ENCODE measurements around the gene NUDT8. TPM values are rescaled to one million over a fixed set of nuclear protein-coding genes. Genes with fewer than 3 reads are reported as not detected.

Gene NUDT8
- polyA plus RNA-seq, 3 donors from 2014 or later: 10.1 to 13.4 (median 12.3) TPM

DNA sequence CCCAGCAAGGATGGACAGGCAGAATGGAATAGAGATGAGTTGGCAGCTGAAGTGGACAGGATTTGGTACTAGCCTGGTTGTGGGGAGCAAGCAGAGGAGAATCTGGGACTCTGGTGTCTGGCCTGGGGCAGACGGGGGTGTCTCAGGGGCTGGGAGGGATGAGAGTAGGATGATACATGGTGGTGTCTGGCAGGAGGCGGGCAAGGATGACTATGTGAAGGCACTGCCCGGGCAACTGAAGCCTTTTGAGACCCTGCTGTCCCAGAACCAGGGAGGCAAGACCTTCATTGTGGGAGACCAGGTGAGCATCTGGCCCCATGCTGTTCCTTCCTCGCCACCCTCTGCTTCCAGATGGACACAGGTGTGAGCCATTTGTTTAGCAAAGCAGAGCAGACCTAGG lies 43.8 kb downstream of the NUDT8 start:
- H3K4me1 Mint-ChIP-seq: peaks cover 45 to 46% of the 10 kb centered on the region in 2 donors

DNA sequence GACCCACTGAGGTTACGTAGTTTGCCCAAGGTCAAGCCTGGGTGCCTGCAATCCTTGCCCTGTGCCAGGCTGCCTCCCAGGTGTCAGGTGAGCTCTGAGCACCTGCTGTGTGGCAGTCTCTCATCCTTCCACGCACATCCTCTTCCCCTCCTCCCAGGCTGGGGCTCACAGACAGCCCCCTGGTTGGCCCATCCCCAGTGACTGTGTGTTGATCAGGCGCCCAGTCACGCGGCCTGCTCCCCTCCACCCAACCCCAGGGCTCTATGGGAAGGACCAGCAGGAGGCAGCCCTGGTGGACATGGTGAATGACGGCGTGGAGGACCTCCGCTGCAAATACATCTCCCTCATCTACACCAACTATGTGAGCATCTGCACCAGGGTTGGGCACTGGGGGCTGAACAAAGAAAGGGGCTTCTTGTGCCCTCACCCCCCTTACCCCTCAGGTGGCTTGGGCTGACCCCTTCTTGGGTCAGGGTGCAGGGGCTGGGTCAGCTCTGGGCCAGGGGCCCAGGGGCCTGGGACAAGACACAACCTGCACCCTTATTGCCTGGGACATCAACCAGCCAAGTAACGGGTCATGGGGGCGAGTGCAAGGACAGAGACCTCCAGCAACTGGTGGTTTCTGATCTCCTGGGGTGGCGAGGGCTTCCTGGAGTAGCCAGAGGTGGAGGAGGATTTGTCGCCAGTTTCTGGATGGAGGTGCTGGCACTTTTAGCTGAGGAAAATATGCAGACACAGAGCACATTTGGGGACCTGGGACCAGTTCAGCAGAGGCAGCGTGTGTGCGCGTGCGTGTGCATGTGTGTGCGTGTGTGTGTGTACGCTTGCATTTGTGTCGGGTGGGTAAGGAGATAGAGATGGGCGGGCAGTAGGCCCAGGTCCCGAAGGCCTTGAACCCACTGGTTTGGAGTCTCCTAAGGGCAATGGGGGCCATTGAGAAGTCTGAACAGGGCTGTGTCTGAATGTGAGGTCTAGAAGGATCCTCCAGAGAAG lies 44.6 kb downstream of the NUDT8 start:
- DNase-seq: no peak
- H3K27me3 Mint-ChIP-seq (ENCODE audit: low read depth in 3 of 3): peaks cover 6 to 15% (median 9%) of the 10 kb centered on the region in 3 donors

More for the DNA sequence above, 43.8 kb downstream of the NUDT8 start:
- H3K27me3 Mint-ChIP-seq (ENCODE audit: low read depth in 3 of 3): peaks cover 6 to 15% (median 8%) of the 10 kb centered on the region in 3 donors
- H3K9me3 Mint-ChIP-seq: no peaks in the 10 kb centered on the region
- H3K27ac Mint-ChIP-seq: peak overlapping the region; percentile 49 to 88 (median 80)
- DNase-seq: no peak
- H3K4me3 Mint-ChIP-seq: peak overlapping the region in 3 of 5 donors; percentile 49 to 72 (median 64)
- peaks cover 0 to 15% (median 0%) of the 10 kb centered on the region in 3 donors for H3K36me3 Mint-ChIP-seq

DNA sequence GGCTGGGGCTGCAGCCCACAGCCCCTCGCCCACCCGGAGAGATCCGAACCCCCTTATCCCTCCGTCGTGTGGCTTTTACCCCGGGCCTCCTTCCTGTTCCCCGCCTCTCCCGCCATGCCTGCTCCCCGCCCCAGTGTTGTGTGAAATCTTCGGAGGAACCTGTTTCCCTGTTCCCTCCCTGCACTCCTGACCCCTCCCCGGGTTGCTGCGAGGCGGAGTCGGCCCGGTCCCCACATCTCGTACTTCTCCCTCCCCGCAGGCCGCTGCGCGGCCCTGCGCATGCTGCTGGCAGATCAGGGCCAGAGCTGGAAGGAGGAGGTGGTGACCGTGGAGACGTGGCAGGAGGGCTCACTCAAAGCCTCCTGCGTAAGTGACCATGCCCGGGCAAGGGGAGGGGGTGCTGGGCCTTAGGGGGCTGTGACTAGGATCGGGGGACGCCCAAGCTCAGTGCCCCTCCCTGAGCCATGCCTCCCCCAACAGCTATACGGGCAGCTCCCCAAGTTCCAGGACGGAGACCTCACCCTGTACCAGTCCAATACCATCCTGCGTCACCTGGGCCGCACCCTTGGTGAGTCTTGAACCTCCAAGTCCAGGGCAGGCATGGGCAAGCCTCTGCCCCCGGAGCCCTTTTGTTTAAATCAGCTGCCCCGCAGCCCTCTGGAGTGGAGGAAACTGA lies 45.4 kb downstream of the NUDT8 start:
- Mint-ChIP-seq H3K27me3 (ENCODE audit: low read depth in 3 of 3) (peaks cover 6 to 15% (median 9%) of the 10 kb centered on the region in 3 donors), H3K36me3 (peaks cover 0 to 15% (median 0%) of the 10 kb centered on the region in 3 donors), H3K27ac (peak overlapping the region; percentile 49 to 89 (median 80)), H3K4me3 (peak overlapping the region; percentile 71 to 85 (median 74)), H3K9me3 (no peaks in the 10 kb centered on the region), H3K4me1 (peaks cover 56 to 62% of the 10 kb centered on the region in 2 donors)
- DNase-seq: peak in 2 of 3 donors; percentile 24 to 32

More for the DNA sequence above, 44.6 kb downstream of the NUDT8 start:
- Mint-ChIP-seq H3K4me1 (peaks cover 48 to 53% of the 10 kb centered on the region in 2 donors), H3K36me3 (peaks cover 0 to 15% (median 0%) of the 10 kb centered on the region in 3 donors), H3K27ac (peak overlapping the region; percentile 49 to 88 (median 80)), H3K4me3 (peak overlapping the region; percentile 71 to 85 (median 74)), H3K9me3 (no peaks in the 10 kb centered on the region)

DNA sequence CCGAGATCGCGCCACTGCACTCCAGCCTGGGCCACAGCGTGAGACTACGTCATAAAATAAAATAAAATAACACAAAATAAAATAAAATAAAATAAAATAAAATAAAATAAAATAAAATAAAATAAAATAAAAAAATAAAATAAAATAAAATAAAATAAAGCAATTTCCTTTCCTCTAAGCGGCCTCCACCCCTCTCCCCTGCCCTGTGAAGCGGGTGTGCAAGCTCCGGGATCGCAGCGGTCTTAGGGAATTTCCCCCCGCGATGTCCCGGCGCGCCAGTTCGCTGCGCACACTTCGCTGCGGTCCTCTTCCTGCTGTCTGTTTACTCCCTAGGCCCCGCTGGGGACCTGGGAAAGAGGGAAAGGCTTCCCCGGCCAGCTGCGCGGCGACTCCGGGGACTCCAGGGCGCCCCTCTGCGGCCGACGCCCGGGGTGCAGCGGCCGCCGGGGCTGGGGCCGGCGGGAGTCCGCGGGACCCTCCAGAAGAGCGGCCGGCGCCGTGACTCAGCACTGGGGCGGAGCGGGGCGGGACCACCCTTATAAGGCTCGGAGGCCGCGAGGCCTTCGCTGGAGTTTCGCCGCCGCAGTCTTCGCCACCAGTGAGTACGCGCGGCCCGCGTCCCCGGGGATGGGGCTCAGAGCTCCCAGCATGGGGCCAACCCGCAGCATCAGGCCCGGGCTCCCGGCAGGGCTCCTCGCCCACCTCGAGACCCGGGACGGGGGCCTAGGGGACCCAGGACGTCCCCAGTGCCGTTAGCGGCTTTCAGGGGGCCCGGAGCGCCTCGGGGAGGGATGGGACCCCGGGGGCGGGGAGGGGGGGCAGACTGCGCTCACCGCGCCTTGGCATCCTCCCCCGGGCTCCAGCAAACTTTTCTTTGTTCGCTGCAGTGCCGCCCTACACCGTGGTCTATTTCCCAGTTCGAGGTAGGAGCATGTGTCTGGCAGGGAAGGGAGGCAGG lies 46.2 kb downstream of the NUDT8 start, which contains the start of gene GSTP1:
Gene GSTP1 (plus strand): TSS at position 566 of the 958 bp plus-strand sequence. CDS start 32 bp downstream, at position 598.
- peak within 1 kb of the TSS; percentile 92 to 98 (median 95) for H3K4me3 Mint-ChIP-seq
- peaks cover 60 to 67% of the 10 kb centered on the region in 2 donors for H3K4me1 Mint-ChIP-seq
- no peaks in the 10 kb centered on the region for H3K9me3 Mint-ChIP-seq
- peaks cover 9 to 15% (median 9%) of the 10 kb centered on the region in 3 donors for H3K27me3 Mint-ChIP-seq (ENCODE audit: low read depth in 3 of 3)
- peaks cover 0 to 15% (median 0%) of the 10 kb centered on the region in 3 donors for H3K36me3 Mint-ChIP-seq
- H3K27ac Mint-ChIP-seq: peak within 1 kb of the TSS; percentile 87 to 96 (median 96)
- peak; percentile 83 to 85 (median 84) for DNase-seq

DNA sequence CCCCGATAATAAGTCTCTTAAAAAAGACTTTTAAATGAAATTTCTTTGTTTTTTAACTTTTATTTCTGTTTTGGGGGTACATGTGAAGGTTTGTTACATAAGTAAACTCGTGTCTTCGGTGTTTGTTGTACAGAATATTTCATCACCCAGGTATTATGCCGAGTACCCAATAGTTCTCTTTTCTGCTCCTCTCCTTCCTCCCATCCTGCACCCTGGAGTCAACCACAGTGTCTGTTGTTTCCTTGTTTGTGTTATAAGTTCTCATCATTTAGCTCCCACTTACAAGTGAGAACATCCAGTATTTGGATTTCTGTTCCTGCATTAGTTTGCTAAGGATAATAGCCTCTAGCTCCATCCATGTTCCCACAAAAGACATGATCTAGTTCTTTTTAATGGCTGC lies 47.7 kb downstream of the NUDT8 start:
- Mint-ChIP-seq H3K9me3 (no peaks in the 10 kb centered on the region), H3K36me3 (peaks cover 0 to 8% (median 0%) of the 10 kb centered on the region in 3 donors), H3K27me3 (ENCODE audit: low read depth in 3 of 3) (peaks cover 9 to 16% (median 11%) of the 10 kb centered on the region in 3 donors), H3K27ac (peak overlapping the region; percentile 85 to 96 (median 94)), H3K4me1 (peaks cover 60 to 67% of the 10 kb centered on the region in 2 donors), H3K4me3 (peak overlapping the region; percentile 92 to 98 (median 94))
- DNase-seq: no peak

DNA sequence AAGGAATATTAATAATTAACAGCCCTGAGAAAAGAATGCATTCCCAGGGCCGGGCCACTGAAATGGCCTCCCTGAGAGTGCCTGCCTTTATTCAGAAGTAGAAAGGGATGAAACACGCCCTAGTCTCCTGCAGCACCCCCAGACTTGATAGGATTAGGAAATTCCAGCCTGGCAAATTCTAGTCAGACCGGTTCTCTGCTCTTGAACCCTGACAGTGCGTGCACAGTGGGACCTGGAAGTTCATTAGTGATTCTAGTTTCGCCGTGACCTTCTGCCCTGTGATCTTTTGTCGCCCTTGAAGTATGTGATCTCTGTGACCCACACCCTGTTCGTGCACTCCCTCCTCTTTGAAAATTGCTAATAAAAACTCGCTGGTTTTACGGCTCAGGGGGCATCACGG lies 48.3 kb downstream of the NUDT8 start:
- DNase-seq: no peak
- Mint-ChIP-seq H3K36me3 (peaks cover 0 to 2% (median 0%) of the 10 kb centered on the region in 3 donors), H3K4me3 (peak overlapping the region in 2 of 5 donors; percentile 11 to 30), H3K9me3 (no peaks in the 10 kb centered on the region), H3K27me3 (ENCODE audit: low read depth in 3 of 3) (peaks cover 9 to 16% (median 11%) of the 10 kb centered on the region in 3 donors), H3K4me1 (peaks cover 59 to 64% of the 10 kb centered on the region in 2 donors), H3K27ac (peak overlapping the region in 3 of 6 donors; percentile 5 to 56 (median 11))

DNA sequence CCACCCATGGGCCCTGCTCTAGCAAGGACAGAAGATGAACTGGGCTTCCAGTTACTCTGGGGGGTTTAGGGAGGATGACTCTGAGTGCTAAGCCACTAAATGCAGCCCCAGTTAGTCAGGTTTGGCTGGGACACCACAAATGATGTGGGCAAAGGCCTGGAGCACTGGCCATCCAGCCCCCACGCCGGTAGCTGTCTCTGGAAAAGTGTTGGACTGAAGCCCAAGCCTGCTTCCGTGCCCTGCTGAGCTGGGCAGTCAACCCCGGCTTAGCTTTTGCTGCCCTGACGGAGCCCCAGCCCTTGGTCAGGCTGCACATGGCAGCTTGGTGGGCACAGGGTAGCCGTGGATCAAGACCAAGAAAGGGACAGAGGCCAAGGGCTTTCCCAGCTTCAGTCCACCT lies 51.8 kb downstream of the NUDT8 start:
- H3K27ac Mint-ChIP-seq: no peak overlapping the region
- peaks cover 5 to 9% (median 7%) of the 10 kb centered on the region in 3 donors for H3K27me3 Mint-ChIP-seq (ENCODE audit: low read depth in 3 of 3)
- no peaks in the 10 kb centered on the region for H3K36me3 Mint-ChIP-seq
- H3K9me3 Mint-ChIP-seq: no peaks in the 10 kb centered on the region
- no peak for DNase-seq
- peaks cover 34 to 41% of the 10 kb centered on the region in 2 donors for H3K4me1 Mint-ChIP-seq
- H3K4me3 Mint-ChIP-seq: no peak overlapping the region

Other genes with a start within 250 kb of the NUDT8 start
- 10 to 100 TPM; 10.2 to 12.8 (median 11.6) TPM for gene RAD9A, start 238.0 kb downstream of the NUDT8 start, polyA plus RNA-seq
- 1,000 to 10,000 TPM in 1 of 3 donors, 100 to 1,000 TPM in 2; 830 to 1,276 (median 950) TPM for gene PPP1CA, start 228.1 kb downstream of the NUDT8 start, polyA plus RNA-seq
- 100 to 1,000 TPM; 396 to 531 (median 451) TPM for gene TBC1D10C, start 225.9 kb downstream of the NUDT8 start, polyA plus RNA-seq
- 1 to 10 TPM; 1.9 to 3.4 (median 2.7) TPM for gene CARNS1, start 214.3 kb downstream of the NUDT8 start, polyA plus RNA-seq
- gene RPS6KB2, start 201.4 kb downstream of the NUDT8 start, polyA plus RNA-seq: 10 to 100 TPM; 71.5 to 96.5 (median 74.9) TPM
- 1,000 to 10,000 TPM; 1,315 to 1,354 (median 1,351) TPM for gene PTPRCAP, start 192.3 kb downstream of the NUDT8 start, polyA plus RNA-seq
- 10 to 100 TPM in 1 of 3 donors, 1 to 10 TPM in 2; 7.1 to 10.3 (median 9.2) TPM for gene CORO1B, start 186.5 kb downstream of the NUDT8 start, polyA plus RNA-seq
- 1 to 10 TPM in 1 of 3 donors, under 1 TPM in 1, not detected in 1; 0.23 to 2.5 TPM for gene GPR152, start 177.2 kb downstream of the NUDT8 start, polyA plus RNA-seq
- 1 to 10 TPM in 1 of 3 donors, not detected in 2; 1.6 TPM for gene CABP4, start 174.6 kb downstream of the NUDT8 start, polyA plus RNA-seq
- gene TMEM134, start 160.7 kb downstream of the NUDT8 start, polyA plus RNA-seq: 100 to 1,000 TPM; 154 to 255 (median 189) TPM
- gene AIP, start 146.9 kb downstream of the NUDT8 start, polyA plus RNA-seq: 100 to 1,000 TPM; 130 to 163 (median 157) TPM
- 10 to 100 TPM in 2 of 3 donors, 1 to 10 TPM in 1; 3.6 to 29.2 (median 10.2) TPM for gene PITPNM1, start 124.6 kb downstream of the NUDT8 start, polyA plus RNA-seq
- gene CDK2AP2, start 121.8 kb downstream of the NUDT8 start, polyA plus RNA-seq: 100 to 1,000 TPM; 190 to 301 (median 226) TPM
- gene CABP2, start 106.5 kb downstream of the NUDT8 start, polyA plus RNA-seq: not detected
- gene GSTP1, start 46.1 kb downstream of the NUDT8 start, polyA plus RNA-seq: 1,000 to 10,000 TPM in 1 of 3 donors, 100 to 1,000 TPM in 2; 898 to 1,247 (median 930) TPM
- gene NDUFV1, start 23.0 kb downstream of the NUDT8 start, polyA plus RNA-seq: 100 to 1,000 TPM; 173 to 261 (median 195) TPM
- gene TBX10, start 9.8 kb upstream of the NUDT8 start, polyA plus RNA-seq: not detected
- gene ACY3, start 20.8 kb upstream of the NUDT8 start, polyA plus RNA-seq: under 1 TPM in 2 of 3 donors, not detected in 1; 0.41 to 0.98 TPM
- not detected for gene ALDH3B2, start 44.7 kb upstream of the NUDT8 start, polyA plus RNA-seq

All from immature natural killer cell (primary cell).